Keratinocyte (primary cell): Measurements from ENCODE around the gene CAMKMT. TPM values are rescaled to one million over a fixed set of nuclear protein-coding genes. Genes with fewer than 3 reads are reported as not detected.

ENCODE experiments used
- DNase-seq: peaks from one replicate; pipeline ENCODE4 v3.0.0-alpha.2; 2011; ENCODE audit warnings: low read depth, missing footprints, low spot score
- FAIRE-seq: peaks from 2 replicates; lab custom pipeline; 2011; peaks lifted over from hg19 to GRCh38; lab: Jason Lieb, UNC
- H2AFZ ChIP-seq: 2 replicates; pipeline ENCODE4 v1.6.0; 2012; ENCODE audit warnings: low read length, control low read depth, inconsistent platforms; ENCODE audit not compliant: control insufficient read depth
- H3K27ac ChIP-seq: 2 replicates; pipeline ENCODE4 v1.5.1; 2011; ENCODE audit warnings: low read length; ENCODE audit not compliant: control insufficient read depth, insufficient read depth
- H3K27me3 ChIP-seq: 3 replicates; pipeline ENCODE4 v1.6.0; 2011; ENCODE audit warnings: low read length; ENCODE audit not compliant: control insufficient read depth, insufficient read depth; ENCODE audit errors: extremely low read depth
- H3K36me3 ChIP-seq, 2 experiments: 2 replicates in 1 of 2; 3 replicates in 1 of 2; pipeline ENCODE4 v1.5.1; 2011; ENCODE audit warnings: low read length in 2 of 2, mild to moderate bottlenecking in 1 of 2; ENCODE audit not compliant: control insufficient read depth in 2 of 2, insufficient read depth in 2 of 2; ENCODE audit errors: extremely low read depth in 1 of 2
- H3K4me1 ChIP-seq: 3 replicates; pipeline ENCODE4 v1.5.1; 2011; ENCODE audit warnings: low read length; ENCODE audit not compliant: control insufficient read depth, insufficient read depth; ENCODE audit errors: extremely low read depth
- H3K4me2 ChIP-seq: 3 replicates; pipeline ENCODE4 v1.6.0; 2011; ENCODE audit warnings: low read depth, low read length; ENCODE audit not compliant: control insufficient read depth, insufficient read depth; ENCODE audit errors: extremely low read depth
- H3K4me3 ChIP-seq, 3 experiments: fragments of 200-600 bp in 1 of 3; sonication (generic) in 1 of 3; 2 replicates in 2 of 3; 3 replicates in 1 of 3; pipeline ENCODE4 v1.5.1; 2011 to 2016; ENCODE audit warnings: low read length in 3 of 3, mild to moderate bottlenecking in 3 of 3, control low read depth in 2 of 3, inconsistent platforms in 1 of 3, low read depth in 1 of 3, mixed read lengths in 1 of 3, mixed run types in 1 of 3, moderate library complexity in 1 of 3; ENCODE audit not compliant: control insufficient read depth in 2 of 3, insufficient read depth in 2 of 3; ENCODE audit errors: extremely low read depth in 1 of 3
- H3K79me2 ChIP-seq: 2 replicates; pipeline ENCODE4 v1.6.0; 2012; ENCODE audit warnings: low read length; ENCODE audit not compliant: control insufficient read depth, insufficient read depth
- H3K9ac ChIP-seq: 3 replicates; pipeline ENCODE4 v1.6.0; 2011; ENCODE audit warnings: low read length; ENCODE audit not compliant: control insufficient read depth, insufficient read depth; ENCODE audit errors: extremely low read depth
- H3K9me1 ChIP-seq: 3 replicates; pipeline ENCODE4 v1.6.0; 2011; ENCODE audit warnings: low read length; ENCODE audit not compliant: control insufficient read depth, insufficient read depth; ENCODE audit errors: extremely low read depth
- H3K9me3 ChIP-seq: 2 replicates; pipeline ENCODE4 v1.5.1; 2012; ENCODE audit warnings: low read depth, low read length; ENCODE audit not compliant: control insufficient read depth
- H4K20me1 ChIP-seq: 3 replicates; pipeline ENCODE4 v1.6.0; 2011; ENCODE audit warnings: low read length; ENCODE audit not compliant: control insufficient read depth, insufficient read depth; ENCODE audit errors: extremely low read depth
- CTCF ChIP-seq, 3 experiments: IDR thresholded peaks in 1 of 3; conservative IDR thresholded peaks in 1 of 3; optimal IDR thresholded peaks in 1 of 3; 2 replicates in 2 of 3; 3 replicates in 1 of 3; pipeline versions ENCODE3 to v1.5.1; 2011; ENCODE audit warnings: low read length in 3 of 3, mild to moderate bottlenecking in 3 of 3, moderate library complexity in 2 of 3, control low read depth in 1 of 3, inconsistent platforms in 1 of 3; ENCODE audit not compliant: insufficient read depth in 2 of 3; ENCODE audit errors: extremely low read depth in 1 of 3
- EZH2 ChIP-seq: IDR thresholded peaks from one replicate; pipeline ENCODE4 v1.6.1; 2012; ENCODE audit warnings: inconsistent platforms, mild to moderate bottlenecking, low read length, moderate library complexity
- dilution Hi-C: fragments of 300-500 bp; cut with MboI; formaldehyde crosslinking; loops from one replicate; pipeline ENCODE4 v1.7.0; 2020; ENCODE audit warnings: low sequenced_read_pairs; ENCODE audit not compliant: extremely low pct_ligation_motif_present
- polyA plus RNA-seq, 5 experiments: library from polyadenylated mRNA; depleted of rRNA in 3 of 5; stranded (reverse) in 3 of 5; stranded (forward) in 1 of 5; unstranded in 1 of 5; fragments of >200 nt; gene quantifications; 1 replicate in 1 of 5; 2 replicates in 3 of 5; 3 replicates in 1 of 5; pipeline versions ENCODE4 v1.2.1 to v1.2.3, GENCODE V29; 2011 to 2012; ENCODE audit warnings: missing spikeins in 2 of 5, low read depth in 1 of 5, low replicate concordance in 1 of 5

The CAMKMT gene
- polyA plus RNA-seq, 1 donor (not counting 4 experiments of a cell fraction or from before 2014, with no cell fraction given): 9.9 TPM

DNA sequence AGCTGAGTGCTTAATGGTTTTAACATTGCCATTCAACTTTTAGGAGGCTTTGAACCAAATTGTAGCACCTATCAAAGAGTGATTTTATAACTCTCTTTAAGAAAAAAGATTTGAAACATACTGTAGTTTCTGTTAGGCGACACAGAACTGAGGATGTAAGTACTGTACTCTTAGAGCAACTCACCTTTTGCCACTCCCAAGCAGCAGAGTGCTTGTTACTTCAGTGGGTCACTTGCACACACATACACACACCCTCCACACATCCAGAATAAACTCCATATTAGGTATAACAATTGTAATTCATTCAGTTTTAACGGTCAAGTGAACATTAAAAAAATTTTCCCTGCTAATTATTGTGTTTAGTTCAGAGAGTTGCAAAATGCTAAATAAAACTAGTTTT lies 118.3 kb downstream of the CAMKMT start:
- no peak overlapping the region for H3K9ac ChIP-seq
- no peak overlapping the region for H3K4me2 ChIP-seq
- no peaks in the 10 kb centered on the region for H3K4me1 ChIP-seq
- H3K9me3 ChIP-seq: no peaks in the 10 kb centered on the region
- DNase-seq (no peak), FAIRE-seq (no peak)
- no peak overlapping the region for H2AFZ ChIP-seq
- H3K27me3 ChIP-seq: no peaks in the 10 kb centered on the region
- no peaks in the 10 kb centered on the region for H3K36me3 ChIP-seq
- dilution Hi-C loops: loop anchor here (25.0 kb wide), 1 partner anchor 482 kb away; no protein-coding TSS in a partner anchor
- no peaks in the 10 kb centered on the region for H4K20me1 ChIP-seq
- H3K27ac ChIP-seq: no peak overlapping the region
- H3K4me3 ChIP-seq: no peak overlapping the region
- H3K79me2 ChIP-seq: no peaks in the 10 kb centered on the region
- H3K9me1 ChIP-seq: no peaks in the 10 kb centered on the region
- no peak for TF ChIP-seq EZH2

DNA sequence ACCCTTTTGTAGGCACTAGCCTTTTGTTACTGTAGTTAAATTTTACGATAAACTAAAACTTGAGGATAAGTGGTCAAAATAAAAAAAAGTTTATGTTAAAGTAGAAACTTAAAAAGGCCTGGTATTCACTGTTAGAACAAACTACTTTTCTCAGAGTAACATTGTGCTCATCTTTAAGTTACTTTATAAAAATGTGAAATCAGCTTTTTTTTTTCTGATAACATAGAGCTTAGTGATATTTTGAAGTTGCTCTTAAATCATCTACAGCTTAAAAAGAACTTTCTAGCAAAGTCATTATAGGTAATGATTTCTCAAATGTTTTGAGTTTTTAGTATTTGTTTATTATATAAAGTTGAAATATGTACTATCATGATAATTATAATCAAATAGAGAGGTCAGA lies 125.3 kb downstream of the CAMKMT start:
- H3K27me3 ChIP-seq: no peaks in the 10 kb centered on the region
- H3K36me3 ChIP-seq: no peaks in the 10 kb centered on the region
- H4K20me1 ChIP-seq: no peaks in the 10 kb centered on the region
- dilution Hi-C loops: loop anchor here (25.0 kb wide), 1 partner anchor 475 kb away; no protein-coding TSS in a partner anchor
- DNase-seq (no peak), FAIRE-seq (no peak)
- H3K4me3 ChIP-seq: no peak overlapping the region
- TF ChIP-seq CTCF (optimal IDR thresholded peaks at IDR 0.05 in 1 of 3, IDR thresholded peaks at IDR 0.05 in 1 of 3, conservative IDR thresholded peaks at IDR 0.05 in 1 of 3; ENCODE audit: extremely low read depth in 1 of 3, insufficient read depth in 2 of 3, low read length in 3 of 3) (no peak), EZH2 (no peak)
- H3K4me1 ChIP-seq: no peaks in the 10 kb centered on the region
- no peak overlapping the region for H3K27ac ChIP-seq
- no peaks in the 10 kb centered on the region for H3K9me3 ChIP-seq
- no peak overlapping the region for H3K4me2 ChIP-seq
- no peaks in the 10 kb centered on the region for H3K9me1 ChIP-seq
- H3K79me2 ChIP-seq: no peaks in the 10 kb centered on the region
- no peak overlapping the region for H2AFZ ChIP-seq
- no peak overlapping the region for H3K9ac ChIP-seq

- H3K4me3 ChIP-seq: no peak overlapping the region
- peaks cover 2% of the 10 kb centered on the region for H3K9me1 ChIP-seq
- no peak overlapping the region for H3K9ac ChIP-seq
- no peaks in the 10 kb centered on the region for H3K36me3 ChIP-seq
- no peak for TF ChIP-seq CTCF (optimal IDR thresholded peaks at IDR 0.05 in 1 of 3, IDR thresholded peaks at IDR 0.05 in 1 of 3, conservative IDR thresholded peaks at IDR 0.05 in 1 of 3; ENCODE audit: extremely low read depth in 1 of 3, insufficient read depth in 2 of 3, low read length in 3 of 3)
- no peak for TF ChIP-seq EZH2
- no peak overlapping the region for H3K27ac ChIP-seq
- no peaks in the 10 kb centered on the region for H3K79me2 ChIP-seq
- dilution Hi-C loops: loop anchor here (25.0 kb wide), 1 partner anchor 472 kb away; no protein-coding TSS in a partner anchor
- H3K9me3 ChIP-seq: no peaks in the 10 kb centered on the region
- H3K27me3 ChIP-seq: no peaks in the 10 kb centered on the region
- DNase-seq (no peak), FAIRE-seq (no peak)
- H3K4me2 ChIP-seq: no peak overlapping the region
- H3K4me1 ChIP-seq: no peaks in the 10 kb centered on the region
- H4K20me1 ChIP-seq: no peaks in the 10 kb centered on the region
- no peak overlapping the region for H2AFZ ChIP-seq
Measured at GRCh38 chr2:44490726-44491125, 129.0 kb downstream of the CAMKMT start.
